Trophoblast cell (in vitro differentiated cells and primary cell): Measurements from ENCODE around the gene MAGI2.

Experiments used
- DNase-seq, 2 donors: peaks; one replicate each; pipeline ENCODE4 v3.0.0-alpha.2; 2016
- H2AFZ ChIP-seq: 2 replicates; pipeline ENCODE4 v1.6.1; 2013; ENCODE audit warnings: low read length, moderate library complexity, mild to moderate bottlenecking; ENCODE audit not compliant: insufficient read depth, poor library complexity
- H2AK5ac ChIP-seq: 2 replicates; pipeline ENCODE4 v1.6.1; 2013; ENCODE audit warnings: mild to moderate bottlenecking, low read length
- H2BK120ac ChIP-seq: 2 replicates; pipeline ENCODE4 v1.6.1; 2013; ENCODE audit warnings: low read length, mild to moderate bottlenecking, moderate library complexity; ENCODE audit not compliant: insufficient read depth, poor library complexity
- H2BK12ac ChIP-seq: 2 replicates; pipeline ENCODE4 v1.6.1; 2013; ENCODE audit warnings: mild to moderate bottlenecking, low read length, moderate library complexity
- H2BK5ac ChIP-seq: 2 replicates; pipeline ENCODE4 v1.6.1; 2013; ENCODE audit warnings: low read length, low read depth, moderate library complexity, mild to moderate bottlenecking; ENCODE audit not compliant: poor library complexity
- H3K14ac ChIP-seq: 2 replicates; pipeline ENCODE4 v1.6.1; 2013; ENCODE audit warnings: mild to moderate bottlenecking, low read length
- H3K18ac ChIP-seq: 2 replicates; pipeline ENCODE4 v1.6.1; 2013; ENCODE audit warnings: mild to moderate bottlenecking, low read length
- H3K23ac ChIP-seq: 2 replicates; pipeline ENCODE4 v1.6.1; 2013; ENCODE audit warnings: low read length
- H3K27ac ChIP-seq: 2 replicates; pipeline ENCODE4 v1.5.1; 2013; ENCODE audit warnings: low read depth, mild to moderate bottlenecking, inconsistent platforms, low read length, moderate library complexity
- H3K27me3 ChIP-seq: 2 replicates; pipeline ENCODE4 v1.6.1; 2013; ENCODE audit warnings: inconsistent platforms, mild to moderate bottlenecking, low read length, moderate library complexity; ENCODE audit not compliant: insufficient read depth
- H3K36me3 ChIP-seq, 2 experiments: 1 replicate in 1 of 2; 2 replicates in 1 of 2; pipeline ENCODE4 v1.6.1; 2013; ENCODE audit warnings: low read length in 2 of 2, mild to moderate bottlenecking in 2 of 2, moderate library complexity in 1 of 2; ENCODE audit not compliant: insufficient read depth in 2 of 2, control insufficient read depth in 1 of 2
- H3K4ac ChIP-seq: 2 replicates; pipeline ENCODE4 v1.6.1; 2013; ENCODE audit warnings: low read depth, mild to moderate bottlenecking, low read length, moderate library complexity
- H3K4me1 ChIP-seq, 2 experiments: 1 replicate in 1 of 2; 2 replicates in 1 of 2; pipeline ENCODE4 v1.6.1; 2013; ENCODE audit warnings: low read length in 2 of 2, mild to moderate bottlenecking in 2 of 2, moderate library complexity in 1 of 2; ENCODE audit not compliant: insufficient read depth in 2 of 2, control insufficient read depth in 1 of 2
- H3K4me2 ChIP-seq: 2 replicates; pipeline ENCODE4 v1.6.1; 2013; ENCODE audit warnings: inconsistent platforms, mild to moderate bottlenecking, low read length, moderate library complexity
- H3K4me3 ChIP-seq: 2 replicates; pipeline ENCODE4 v1.5.1; 2013; ENCODE audit warnings: mild to moderate bottlenecking, low read depth, low read length, inconsistent platforms
- H3K79me1 ChIP-seq: one replicate; pipeline ENCODE4 v1.6.1; 2013; ENCODE audit warnings: low read length
- H3K79me2 ChIP-seq: 2 replicates; pipeline ENCODE4 v1.6.1; 2013; ENCODE audit warnings: low read length, mild to moderate bottlenecking; ENCODE audit not compliant: control insufficient read depth, insufficient read depth, poor library complexity
- H3K9ac ChIP-seq: 2 replicates; pipeline ENCODE4 v1.6.1; 2013; ENCODE audit warnings: mild to moderate bottlenecking, low read length
- H3K9me3 ChIP-seq: 2 replicates; pipeline ENCODE4 v1.6.1; 2013; ENCODE audit warnings: low read depth, mild to moderate bottlenecking, control low read depth, inconsistent platforms, low read length; ENCODE audit not compliant: insufficient read depth
- H4K12ac ChIP-seq: 2 replicates; pipeline ENCODE4 v1.6.1; 2013; ENCODE audit warnings: low read depth, mild to moderate bottlenecking, low read length, moderate library complexity
- H4K8ac ChIP-seq: 2 replicates; pipeline ENCODE4 v1.6.1; 2013; ENCODE audit warnings: low read depth, mild to moderate bottlenecking, low read length, moderate library complexity
- H4K91ac ChIP-seq: one replicate; pipeline ENCODE4 v1.6.1; 2013; ENCODE audit warnings: low read depth, mild to moderate bottlenecking, low read length, moderate library complexity
- WGBS: extraction: QIAGEN DNeasy Blood & Tissue Kit; methylation state at CpG from one replicate; pipeline ENCODE4 v1.1.7; 2013; ENCODE audit warnings: missing lambda C conversion rate; ENCODE audit not compliant: insufficient read length, insufficient coverage; ENCODE audit errors: extremely low coverage; 5-methylcytosine and 5-hydroxymethylcytosine counted together

The MAGI2 gene

GRCh38 chr7:78317371-78317770, 1136.1 kb downstream of the MAGI2 start:
- H2BK120ac ChIP-seq, result no peak overlapping the region
- WGBS, result no CpG with 5 or more reads among the region's 12 CpGs
- H2AK5ac ChIP-seq, result no peak overlapping the region
- H4K91ac ChIP-seq, result no peak overlapping the region
- H4K12ac ChIP-seq, result no peak overlapping the region
- no peak overlapping the region for H3K4ac ChIP-seq
- H3K4me3 ChIP-seq, result no peak overlapping the region
- H3K27ac ChIP-seq, result no peak overlapping the region
- no peaks in the 10 kb centered on the region for H3K79me1 ChIP-seq
- no peak overlapping the region for H3K18ac ChIP-seq
- no peaks in the 10 kb centered on the region for H3K27me3 ChIP-seq
- H3K14ac ChIP-seq, result no peak overlapping the region
- no peak overlapping the region for H2AFZ ChIP-seq
- no peaks in the 10 kb centered on the region for H3K4me1 ChIP-seq
- H3K9ac ChIP-seq, result no peak overlapping the region
- no peak overlapping the region for H3K23ac ChIP-seq
- no peak overlapping the region for H2BK5ac ChIP-seq
- no peak overlapping the region for H4K8ac ChIP-seq
- DNase-seq, result no peak
- no peaks in the 10 kb centered on the region for H3K9me3 ChIP-seq
- H2BK12ac ChIP-seq, result no peak overlapping the region
- H3K79me2 ChIP-seq, result no peaks in the 10 kb centered on the region
- H3K4me2 ChIP-seq, result no peak overlapping the region
- no peaks in the 10 kb centered on the region for H3K36me3 ChIP-seq

DNA sequence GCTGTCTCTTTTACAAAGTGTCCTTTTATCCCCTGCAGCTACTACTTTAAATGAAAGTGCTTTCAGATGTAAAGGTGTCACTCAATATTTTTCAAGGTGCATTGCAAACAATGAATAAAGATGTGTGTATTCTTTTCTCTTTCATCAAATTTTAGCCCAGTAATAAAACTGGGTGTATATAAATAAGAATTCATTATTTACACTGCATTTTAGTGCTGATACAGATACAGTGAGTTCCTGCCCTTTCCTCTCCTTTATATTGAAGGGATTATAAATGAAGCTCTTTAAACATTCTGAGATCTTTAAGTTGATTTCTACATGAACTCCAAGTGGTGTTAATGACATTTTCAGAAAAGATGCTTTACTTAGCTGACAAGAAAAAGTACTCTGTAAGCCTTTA, 1137.4 kb downstream of the MAGI2 start:
- H2AFZ ChIP-seq, result no peak overlapping the region
- H2BK5ac ChIP-seq, result no peak overlapping the region
- no peak overlapping the region for H4K91ac ChIP-seq
- no peak overlapping the region for H3K9ac ChIP-seq
- no peak overlapping the region for H3K4ac ChIP-seq
- no peak overlapping the region for H3K27ac ChIP-seq
- H3K4me1 ChIP-seq, result no peaks in the 10 kb centered on the region
- H3K79me2 ChIP-seq, result no peaks in the 10 kb centered on the region
- no peak overlapping the region for H4K12ac ChIP-seq
- no peak overlapping the region for H4K8ac ChIP-seq
- no peak overlapping the region for H3K4me3 ChIP-seq
- H3K23ac ChIP-seq, result no peak overlapping the region
- no peaks in the 10 kb centered on the region for H3K79me1 ChIP-seq
- H2BK12ac ChIP-seq, result no peak overlapping the region
- H2AK5ac ChIP-seq, result no peak overlapping the region
- DNase-seq, result no peak
- H3K14ac ChIP-seq, result no peak overlapping the region
- H3K18ac ChIP-seq, result no peak overlapping the region
- no peaks in the 10 kb centered on the region for H3K27me3 ChIP-seq
- H3K9me3 ChIP-seq, result no peaks in the 10 kb centered on the region
- H3K36me3 ChIP-seq, result no peaks in the 10 kb centered on the region
- no peak overlapping the region for H3K4me2 ChIP-seq
- H2BK120ac ChIP-seq, result no peak overlapping the region

GRCh38 chr7:78315119-78315518, 1138.3 kb downstream of the MAGI2 start:
- Histone ChIP-seq H3K27me3 (no peaks in the 10 kb centered on the region), H3K79me1 (no peaks in the 10 kb centered on the region), H4K8ac (no peak overlapping the region), H3K4me3 (no peak overlapping the region), H3K4ac (no peak overlapping the region), H4K91ac (no peak overlapping the region), H3K9ac (no peak overlapping the region), H4K12ac (no peak overlapping the region), H3K14ac (no peak overlapping the region), H3K18ac (no peak overlapping the region), H2BK12ac (no peak overlapping the region), H3K4me2 (no peak overlapping the region), H2AK5ac (no peak overlapping the region), H3K36me3 (no peaks in the 10 kb centered on the region), H2BK5ac (no peak overlapping the region), H3K79me2 (no peaks in the 10 kb centered on the region), H3K9me3 (no peaks in the 10 kb centered on the region), H3K4me1 (no peaks in the 10 kb centered on the region), H2AFZ (no peak overlapping the region), H3K23ac (no peak overlapping the region), H2BK120ac (no peak overlapping the region), H3K27ac (no peak overlapping the region)
- no CpG with 5 or more reads among the region's 2 CpGs for WGBS
- no peak for DNase-seq

DNA sequence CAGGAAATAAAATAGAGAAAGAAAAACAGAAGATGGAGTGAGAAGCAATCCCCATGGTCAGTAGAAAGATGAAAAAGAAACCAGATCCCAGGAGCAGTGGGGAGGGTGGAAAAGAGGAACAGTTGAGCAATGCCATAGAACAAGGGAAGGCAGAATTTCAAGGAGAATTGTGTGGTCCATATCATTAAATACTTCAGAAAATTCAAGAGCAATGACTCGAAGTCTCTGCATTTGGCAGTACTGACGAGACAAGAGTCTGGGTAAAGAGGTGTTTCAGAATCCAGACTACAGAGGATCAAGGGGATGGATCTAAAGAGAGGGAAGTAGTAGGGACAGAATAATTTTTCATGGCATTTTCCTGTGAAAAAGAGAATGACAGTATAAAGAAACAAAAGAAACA, 1142.3 kb downstream of the MAGI2 start:
- H3K79me1 ChIP-seq, result no peaks in the 10 kb centered on the region
- no peak overlapping the region for H3K4me3 ChIP-seq
- H3K27me3 ChIP-seq, result no peaks in the 10 kb centered on the region
- no peak overlapping the region for H4K12ac ChIP-seq
- H4K91ac ChIP-seq, result no peak overlapping the region
- H2BK5ac ChIP-seq, result no peak overlapping the region
- H3K4me2 ChIP-seq, result no peak overlapping the region
- no peak overlapping the region for H2AK5ac ChIP-seq
- no peak overlapping the region for H2AFZ ChIP-seq
- no peak overlapping the region for H2BK12ac ChIP-seq
- no peak overlapping the region for H3K18ac ChIP-seq
- H3K79me2 ChIP-seq, result no peaks in the 10 kb centered on the region
- no peak overlapping the region for H2BK120ac ChIP-seq
- no peaks in the 10 kb centered on the region for H3K9me3 ChIP-seq
- H3K4me1 ChIP-seq, result no peaks in the 10 kb centered on the region
- H3K14ac ChIP-seq, result no peak overlapping the region
- H3K36me3 ChIP-seq, result no peaks in the 10 kb centered on the region
- no peak overlapping the region for H4K8ac ChIP-seq
- no peak overlapping the region for H3K23ac ChIP-seq
- H3K27ac ChIP-seq, result no peak overlapping the region
- H3K4ac ChIP-seq, result no peak overlapping the region
- DNase-seq, result no peak
- no peak overlapping the region for H3K9ac ChIP-seq
- no CpG with 5 or more reads among the region's 2 CpGs for WGBS

GRCh38 chr7:78307892-78308291, 1145.6 kb downstream of the MAGI2 start:
- H3K23ac ChIP-seq, result no peak overlapping the region
- no peaks in the 10 kb centered on the region for H3K36me3 ChIP-seq
- H3K27me3 ChIP-seq, result no peaks in the 10 kb centered on the region
- H3K14ac ChIP-seq, result no peak overlapping the region
- H2AK5ac ChIP-seq, result no peak overlapping the region
- H2BK120ac ChIP-seq, result no peak overlapping the region
- no peak overlapping the region for H3K27ac ChIP-seq
- H4K91ac ChIP-seq, result no peak overlapping the region
- no peak overlapping the region for H3K4ac ChIP-seq
- no peak overlapping the region for H2AFZ ChIP-seq
- H3K18ac ChIP-seq, result no peak overlapping the region
- H4K8ac ChIP-seq, result no peak overlapping the region
- H3K4me3 ChIP-seq, result no peak overlapping the region
- no peak overlapping the region for H4K12ac ChIP-seq
- no peak overlapping the region for H2BK5ac ChIP-seq
- H3K9ac ChIP-seq, result no peak overlapping the region
- H3K79me1 ChIP-seq, result peaks cover 1% of the 10 kb centered on the region
- no peak overlapping the region for H3K4me2 ChIP-seq
- no peak for DNase-seq
- no peak overlapping the region for H2BK12ac ChIP-seq
- H3K79me2 ChIP-seq, result no peaks in the 10 kb centered on the region
- H3K4me1 ChIP-seq, result no peaks in the 10 kb centered on the region
- no peaks in the 10 kb centered on the region for H3K9me3 ChIP-seq
